Prostate gland (tissue), 2 donors: ENCODE data around the gene KRT78.

Source experiments
- CTCF ChIP-seq, 4 experiments: fragments of 200-600 bp in 2 of 4; fragments of 450-650 bp in 2 of 4; sonication (generic) in 2 of 4; IDR thresholded peaks; 1 replicate in 3 of 4; 2 replicates in 1 of 4; pipeline ENCODE4 v1.5.1; 2016 to 2019; ENCODE audit warnings: antibody characterized with exemption in 4 of 4, mild to moderate bottlenecking in 2 of 4, moderate library complexity in 2 of 4
- POLR2A ChIP-seq: fragments of 450-650 bp; IDR thresholded peaks from one replicate; pipeline ENCODE4 v1.6.1; 2016; ENCODE audit warnings: antibody characterized with exemption, mild to moderate bottlenecking
- POLR2AphosphoS5 ChIP-seq: sonication (generic); formaldehyde crosslinking; IDR thresholded peaks from one replicate; pipeline ENCODE4 v1.6.1; 2017; ENCODE audit warnings: antibody characterized with exemption

- no peak for TF ChIP-seq CTCF (IDR thresholded peaks at IDR 0.05)
- no peak for TF ChIP-seq POLR2A
- no peak for TF ChIP-seq POLR2AphosphoS5
Measured at GRCh38 chr12:52825961-52826360, 22.8 kb downstream of the KRT78 start.
